Lung (tissue), 12 donors: ENCODE results near the gene NFS1. TPM values are rescaled to one million over a fixed set of nuclear protein-coding genes. Genes with fewer than 3 reads are reported as not detected.

Experiments
- ATAC-seq: fragments of 200-7000 bp; cut with Tn5 transposase; one replicate; pipeline ENCODE4 v1.9.1; 2020; ENCODE audit warnings: moderate number of reproducible peaks; ENCODE audit not compliant: insufficient read depth, low FRiP score
- DNase-seq, 3 donors: peaks; one replicate each; pipeline ENCODE4 v3.0.0-alpha.2; 2013 to 2017
- H3K27ac ChIP-seq, 2 donors: one replicate each; pipeline ENCODE4 v1.5.1; 2013; ENCODE audit warnings: mild to moderate bottlenecking in 2 of 2, moderate library complexity in 2 of 2, control low read depth in 1 of 2, inconsistent platforms in 1 of 2, low read depth in 1 of 2, low read length in 1 of 2
- H3K27me3 ChIP-seq, 3 donors: one replicate each; pipeline ENCODE4 v1.5.1; 2013; ENCODE audit warnings: low read length in 2 of 3; ENCODE audit not compliant: control insufficient read depth in 3 of 3, insufficient read depth in 3 of 3
- H3K36me3 ChIP-seq, 4 donors: one replicate each; pipeline ENCODE4 v1.5.1; 2013; ENCODE audit warnings: low read length in 4 of 4, mild to moderate bottlenecking in 1 of 4, moderate library complexity in 1 of 4; ENCODE audit not compliant: control insufficient read depth in 4 of 4, insufficient read depth in 4 of 4
- H3K4me1 ChIP-seq, 5 donors: one replicate each; pipeline ENCODE4 v1.5.1; 2013; ENCODE audit warnings: low read length in 5 of 5, mild to moderate bottlenecking in 2 of 5, moderate library complexity in 1 of 5; ENCODE audit not compliant: control insufficient read depth in 5 of 5, insufficient read depth in 5 of 5
- H3K4me3 ChIP-seq: one replicate; pipeline ENCODE4 v1.5.1; 2013; ENCODE audit warnings: mild to moderate bottlenecking, control low read depth, moderate library complexity
- H3K9ac ChIP-seq, 2 donors: one replicate each; pipeline ENCODE4 v1.5.1; 2013; ENCODE audit warnings: low read length in 2 of 2, control low read depth in 1 of 2; ENCODE audit not compliant: insufficient read depth in 1 of 2
- H3K9me3 ChIP-seq, 4 donors: one replicate each; pipeline ENCODE4 v1.5.1; 2013; ENCODE audit warnings: low read length in 3 of 4, mild to moderate bottlenecking in 1 of 4, moderate library complexity in 1 of 4; ENCODE audit not compliant: control insufficient read depth in 4 of 4, insufficient read depth in 3 of 4
- CTCF ChIP-seq: IDR thresholded peaks from 2 replicates; pipeline ENCODE4 v1.5.1; 2012; ENCODE audit warnings: mild to moderate bottlenecking; ENCODE audit errors: control extremely low read depth, extremely low read depth
- WGBS, 2 donors: extraction: QIAGEN DNeasy Blood & Tissue Kit; methylation state at CpG; one replicate each; pipeline ENCODE4 v1.1.7; 2013; 5-methylcytosine and 5-hydroxymethylcytosine counted together
- polyA plus RNA-seq, 2 donors: library from polyadenylated mRNA; stranded (reverse); fragments of 200-250 nt; gene quantifications; one replicate each; pipeline ENCODE4 v1.2.1, GENCODE V29; 2013
- total RNA-seq, 2 donors: library from RNA; depleted of rRNA in 1 of 2; stranded (reverse); fragments of >200 nt in 1 of 2; gene quantifications; one replicate each; pipeline ENCODE4 v1.2.1, GENCODE V29; 2014 to 2021
- donor health status: control.
- donor health status: control.
- donor health status: Bipolar disorder and iron deficiency.
- donor health status: healthy.
- donor health status: DM: yes; HTN: yes; CAD: no.

The NFS1 gene
- total and polyA plus RNA-seq, 4 donors = 18.8 to 33.9 (median 23.7) TPM

DNA sequence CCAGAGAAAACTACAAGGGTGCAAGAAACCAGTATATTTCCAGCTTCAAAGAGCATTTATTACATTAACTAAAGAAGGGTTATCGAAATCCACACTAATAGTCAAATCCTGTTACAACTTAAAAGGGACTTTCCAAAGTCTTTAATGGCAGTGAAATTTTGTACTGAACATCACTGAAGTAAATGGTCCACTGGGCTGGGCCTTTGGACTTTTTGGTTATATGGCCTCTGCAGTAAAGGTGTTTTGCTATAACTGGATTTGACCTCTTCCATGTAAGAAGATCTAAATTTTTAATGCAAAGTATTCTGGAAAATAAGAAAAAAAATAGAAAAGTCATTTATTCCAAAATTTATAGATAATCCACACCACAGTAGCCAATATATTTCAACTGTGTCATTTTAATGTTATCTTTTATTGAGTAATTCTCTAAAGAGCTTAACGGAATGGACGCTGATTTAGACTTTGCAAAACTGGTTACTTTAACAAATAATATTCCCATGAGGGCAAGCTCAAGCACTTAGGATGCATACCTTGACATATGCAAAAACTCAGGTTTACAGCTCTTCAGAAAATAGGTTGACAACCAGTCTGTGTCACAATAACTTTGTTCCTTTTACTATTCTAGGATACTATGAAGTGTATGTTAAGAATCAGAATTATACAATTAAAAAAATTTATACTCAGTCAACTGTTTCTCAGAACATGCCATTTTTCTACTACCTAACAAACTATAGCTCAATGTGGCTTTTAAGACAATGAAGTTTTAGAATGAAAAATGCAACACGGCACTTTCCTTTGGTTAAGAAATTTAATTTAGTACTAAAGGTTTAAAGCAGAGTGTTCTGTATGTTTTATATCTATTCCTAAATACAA lies 35.9 kb upstream of the NFS1 start:
- Histone ChIP-seq H3K4me1 (peaks cover 4 to 31% (median 8%) of the 10 kb centered on the region in 5 donors), H3K9ac (no peak overlapping the region), H3K9me3 (no peaks in the 10 kb centered on the region), H3K36me3 (peaks cover 28 to 78% (median 53%) of the 10 kb centered on the region in 4 donors), H3K4me3 (no peak overlapping the region), H3K27me3 (no peaks in the 10 kb centered on the region), H3K27ac (no peak overlapping the region)
- no peak for DNase-seq
- ATAC-seq = no peak
- 67 to 82% methylated on average over 4 of the region's 4 CpGs for WGBS, 2 donors
- no peak for TF ChIP-seq CTCF

- peaks cover 29 to 81% (median 53%) of the 10 kb centered on the region in 4 donors for H3K36me3 ChIP-seq
- H3K9ac ChIP-seq = no peak overlapping the region
- no peaks in the 10 kb centered on the region for H3K27me3 ChIP-seq
- H3K4me3 ChIP-seq = no peak overlapping the region
- DNase-seq (no peak), ATAC-seq (no peak)
- no peaks in the 10 kb centered on the region for H3K9me3 ChIP-seq
- no peak for TF ChIP-seq CTCF
- H3K27ac ChIP-seq = no peak overlapping the region
- peaks cover 2 to 31% (median 6%) of the 10 kb centered on the region in 5 donors for H3K4me1 ChIP-seq
Measured at GRCh38 chr20:35734374-35734773, 35.2 kb upstream of the NFS1 start.

DNA sequence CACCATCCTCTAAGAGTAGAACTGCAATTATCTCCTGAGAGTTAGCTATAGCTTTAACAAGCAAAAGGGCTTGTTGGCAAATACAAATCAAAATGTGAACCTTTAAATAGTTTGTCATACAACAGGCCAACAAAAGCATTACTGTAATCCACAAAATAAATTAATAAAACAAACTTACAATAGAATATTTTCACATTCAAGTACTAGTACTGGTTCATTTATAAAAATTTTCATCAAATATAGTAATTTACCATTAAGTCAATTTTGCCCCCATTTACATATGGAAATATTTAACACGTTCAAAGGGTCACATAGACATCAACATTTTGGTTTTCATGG lies 33.5 kb upstream of the NFS1 start:
- no peak overlapping the region for H3K9ac ChIP-seq
- H3K9me3 ChIP-seq = no peaks in the 10 kb centered on the region
- peaks cover 0 to 25% (median 3%) of the 10 kb centered on the region in 5 donors for H3K4me1 ChIP-seq
- 47 to 62% methylated on average over 1 of the region's 1 CpG for WGBS, 2 donors
- ATAC-seq (no peak), DNase-seq (no peak)
- H3K27ac ChIP-seq = no peak overlapping the region
- H3K4me3 ChIP-seq = no peak overlapping the region
- TF ChIP-seq CTCF = no peak
- H3K36me3 ChIP-seq = peaks cover 28 to 76% (median 45%) of the 10 kb centered on the region in 4 donors
- no peaks in the 10 kb centered on the region for H3K27me3 ChIP-seq
